Fibroblast of skin of back (primary cell): ENCODE measurements around the gene ACOT11.
"Not testable (repeated sequence)": the region's sequence is repeated elsewhere in the genome, so short reads cannot be mapped to it uniquely, and the experiment has no call there.

ENCODE experiments used
- DNase-seq: peaks from one replicate; pipeline ENCODE4 v3.0.0-alpha.2; 2013

Gene ACOT11

GRCh38 chr1:54610601-54611580, 62.9 kb downstream of the ACOT11 start:
- DNase-seq = no peak

- DNase-seq = no peak
These were observed 63.6 kb downstream of the ACOT11 start for GRCh38 chr1:54611621-54612020.

- no peak for DNase-seq
These were observed 66.0 kb downstream of the ACOT11 start for GRCh38 chr1:54614024-54614423.

GRCh38 chr1:54614563-54614962, 66.5 kb downstream of the ACOT11 start:
- DNase-seq = no peak

GRCh38 chr1:54615531-54616279, 67.7 kb downstream of the ACOT11 start:
- no peak for DNase-seq

GRCh38 chr1:54619749-54620148, 71.7 kb downstream of the ACOT11 start:
- DNase-seq = no peak

- no peak for DNase-seq
These were observed 75.4 kb downstream of the ACOT11 start, which contains the start of gene FAM151A for GRCh38 chr1:54623216-54624007. Gene FAM151A, minus strand, starts transcription at chr1:54623525. Its CDS starts 130 bp downstream, at chr1:54623395.

GRCh38 chr1:54624466-54625464, 76.7 kb downstream of the ACOT11 start:
- no peak for DNase-seq

GRCh38 chr1:54627196-54627595, 79.2 kb downstream of the ACOT11 start:
- no peak for DNase-seq

- not testable (repeated sequence) for DNase-seq
These were observed 87.8 kb downstream of the ACOT11 start for GRCh38 chr1:54635804-54636203.

GRCh38 chr1:54636461-54637446, 88.7 kb downstream of the ACOT11 start:
- DNase-seq = not testable (repeated sequence)

GRCh38 chr1:54640361-54640760, 92.3 kb downstream of the ACOT11 start:
- DNase-seq = no peak

GRCh38 chr1:54640863-54641836, 93.1 kb downstream of the ACOT11 start, which contains the start of gene MROH7:
Gene MROH7, plus strand, starts transcription at chr1:54641786. Its CDS starts 11,141 bp downstream, at chr1:54652927.
- no peak for DNase-seq

- DNase-seq = no peak
These were observed 95.7 kb downstream of the ACOT11 start for GRCh38 chr1:54643736-54644135.

GRCh38 chr1:54645806-54646676, 98.0 kb downstream of the ACOT11 start:
- no peak for DNase-seq

- DNase-seq = no peak
These were observed 101.3 kb downstream of the ACOT11 start for GRCh38 chr1:54649130-54649898.

GRCh38 chr1:54649921-54650320, 101.9 kb downstream of the ACOT11 start:
- no peak for DNase-seq
